ENCODE measurements around the gene TBL1X. TPM values are rescaled to one million over a fixed set of nuclear protein-coding genes. Genes with fewer than 3 reads are reported as not detected.

The TBL1X gene
- total and polyA plus RNA-seq, 2 of the 8 experiments (the other 6 are each of a cell fraction or from before 2014, with no cell fraction given): 13.3 to 25.6 TPM

GRCh38 chrX:9535101-9535500, 70.2 kb downstream of the TBL1X start:
- no peak overlapping the region for H4K5ac ChIP-seq (ENCODE audit: insufficient read length, low read depth, low read length)
- H3K27ac ChIP-seq (ENCODE audit: low read depth, low read length): no peak overlapping the region
- H2BK12ac ChIP-seq (ENCODE audit: low read depth, low read length): no peak overlapping the region
- no peak overlapping the region for H3K56ac ChIP-seq (replicated peaks; ENCODE audit: insufficient read length, low read depth, low read length)
- H3K9me3 ChIP-seq (ENCODE audit: insufficient read depth in 2 of 2, low read depth in 1 of 2, low read length in 1 of 2): no peaks in the 10 kb centered on the region
- no peaks in the 10 kb centered on the region for H3K36me3 ChIP-seq (ENCODE audit: control insufficient read depth in 2 of 4, insufficient read depth in 4 of 4, low read length in 3 of 4)
- no peak overlapping the region for H3K4me3 ChIP-seq (ENCODE audit: extremely low read depth in 1 of 4, insufficient read depth in 2 of 4, low read depth in 3 of 4, low read length in 4 of 4)
- no peak overlapping the region for H2BK20ac ChIP-seq (ENCODE audit: low read length)
- peaks cover 0 to 18% (median 4%) of the 10 kb centered on the region in 4 experiments; a peak in 3 of 7 replicates for H3K4me1 ChIP-seq (replicated peaks in 1 of 4; ENCODE audit: control insufficient read depth in 3 of 4, insufficient read depth in 4 of 4, low read length in 3 of 4)
- no peak overlapping the region for H2AFZ ChIP-seq (ENCODE audit: low read length)
- FAIRE-seq: no peak
- H2BK15ac ChIP-seq (ENCODE audit: low read length): no peak overlapping the region
- H2AK5ac ChIP-seq (ENCODE audit: low read depth, low read length): no peak overlapping the region
- H3K4ac ChIP-seq (replicated peaks; ENCODE audit: insufficient read length, low read depth, low read length): no peak overlapping the region
- H4K91ac ChIP-seq (replicated peaks; ENCODE audit: insufficient read length, low read length): no peak overlapping the region
- H4K20me1 ChIP-seq (replicated peaks in 1 of 2; ENCODE audit: control insufficient read depth in 1 of 2, insufficient read depth in 2 of 2, low read length in 2 of 2): peaks cover 0 to 2% of the 10 kb centered on the region in 2 experiments
- TF ChIP-seq, protein P1, sequence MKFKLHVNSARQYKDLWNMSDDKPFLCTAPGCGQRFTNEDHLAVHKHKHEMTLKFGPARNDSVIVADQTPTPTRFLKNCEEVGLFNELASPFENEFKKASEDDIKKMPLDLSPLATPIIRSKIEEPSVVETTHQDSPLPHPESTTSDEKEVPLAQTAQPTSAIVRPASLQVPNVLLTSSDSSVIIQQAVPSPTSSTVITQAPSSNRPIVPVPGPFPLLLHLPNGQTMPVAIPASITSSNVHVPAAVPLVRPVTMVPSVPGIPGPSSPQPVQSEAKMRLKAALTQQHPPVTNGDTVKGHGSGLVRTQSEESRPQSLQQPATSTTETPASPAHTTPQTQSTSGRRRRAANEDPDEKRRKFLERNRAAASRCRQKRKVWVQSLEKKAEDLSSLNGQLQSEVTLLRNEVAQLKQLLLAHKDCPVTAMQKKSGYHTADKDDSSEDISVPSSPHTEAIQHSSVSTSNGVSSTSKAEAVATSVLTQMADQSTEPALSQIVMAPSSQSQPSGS (IDR thresholded peaks at IDR 0.05; ENCODE audit: low read length): no peak
- no peak for TF ChIP-seq TCF12 (IDR thresholded peaks at IDR 0.05; ENCODE audit: low read depth, low read length)
- TF ChIP-seq ASH2L (IDR thresholded peaks at IDR 0.05; ENCODE audit: low read length): no peak
- no peak for TF ChIP-seq SIX5 (IDR thresholded peaks at IDR 0.05; ENCODE audit: low read depth, low read length)
- TF ChIP-seq SP4 (IDR thresholded peaks at IDR 0.05; ENCODE audit: low read length): no peak
- TF ChIP-seq ZNF274 (IDR thresholded peaks at IDR 0.05; ENCODE audit: borderline replicate concordance, extremely low read depth, low read length): no peak
- no peak for TF ChIP-seq EP300 (IDR thresholded peaks at IDR 0.05; ENCODE audit: borderline replicate concordance in 1 of 2, low read depth in 2 of 2, low read length in 2 of 2)
- TF ChIP-seq PHF8 (conservative IDR thresholded peaks at IDR 0.05; ENCODE audit: low read depth, low read length): no peak
- no peak for TF ChIP-seq TEAD4 (IDR thresholded peaks at IDR 0.05; ENCODE audit: low read depth, low read length)
- TF ChIP-seq HDAC6 (IDR thresholded peaks at IDR 0.05; ENCODE audit: low read depth, low read length): no peak
- no peak for TF ChIP-seq CHD2 (IDR thresholded peaks at IDR 0.05; ENCODE audit: low read length)
- no peak for TF ChIP-seq RXRA (IDR thresholded peaks at IDR 0.05; ENCODE audit: insufficient read depth, low read depth, low read length)
- no peaks in the 10 kb centered on the region for H3K27me3 ChIP-seq (replicated peaks in 1 of 4; ENCODE audit: control insufficient read depth in 3 of 4, extremely low read depth in 1 of 4, insufficient read depth in 3 of 4, low read length in 3 of 4)
- H3K9ac ChIP-seq (replicated peaks in 1 of 4; ENCODE audit: extremely low read depth in 1 of 4, low read depth in 3 of 4, low read length in 3 of 4): no peak overlapping the region
- no peak overlapping the region for H3K18ac ChIP-seq (ENCODE audit: extremely low read depth, low read length)
- POLR2A ChIA-PET (ENCODE audit: partially characterized antibody): no interaction called here
- H2BK5ac ChIP-seq (ENCODE audit: low read depth, low read length): no peak overlapping the region
- 70% methylated on average over 4 of the region's 4 CpGs; no CpG with 5 or more reads in 1 of the 2 experiments for WGBS, 2 experiments (ENCODE audit: extremely low coverage in 1 of 2, insufficient coverage in 1 of 2, insufficient read length in 1 of 2, insufficient replicate concordance in 2 of 2, low coverage in 1 of 2, low lambda C conversion rate in 2 of 2, missing lambda C conversion rate in 1 of 2)
- H3K23me2 ChIP-seq (ENCODE audit: low read depth, low read length): no peaks in the 10 kb centered on the region
- no peaks in the 10 kb centered on the region; the same call in 1 of the 2 replicates for H3K79me1 ChIP-seq (ENCODE audit: low read depth, low read length)
- no peak overlapping the region for H3K23ac ChIP-seq (ENCODE audit: insufficient read length)
- H2BK120ac ChIP-seq (replicated peaks; ENCODE audit: low read depth, low read length): no peak overlapping the region
- CTCF ChIA-PET (ENCODE audit: partially characterized antibody): interaction anchor here (0.6 to 1.4 kb wide), 4 partner anchors 39 to 222 kb away, joined by 3 to 4 read pairs (median 3); no protein-coding TSS in a partner anchor
- DNase-seq (ENCODE audit: low read depth in 1 of 2, low spot score in 2 of 2): no peak
- no peak overlapping the region for H3K14ac ChIP-seq (ENCODE audit: insufficient read length)
- peaks cover 0 to 38% of the 10 kb centered on the region in 2 experiments; a peak in 3 of 4 replicates for H3K79me2 ChIP-seq (ENCODE audit: control insufficient read depth in 1 of 2, insufficient read depth in 2 of 2, low read length in 2 of 2)
- H3K4me2 ChIP-seq (ENCODE audit: insufficient read depth in 1 of 2, low read depth in 2 of 2, low read length in 2 of 2): no peak overlapping the region
- no peak overlapping the region for H4K8ac ChIP-seq (ENCODE audit: extremely low read depth, insufficient read depth, low read length)

Data from H1 (cell line).